GM21786 (cell line): ENCODE results near the gene POU4F3.

Experiments
- ATAC-seq: cut with Tn5 transposase; IDR thresholded peaks from one replicate; pipeline ENCODE4 v1.9.1; 2021; ENCODE audit not compliant: unreplicated experiment

The POU4F3 gene

GRCh38 chr5:146390469-146390868 is 51.8 kb downstream of the POU4F3 start:
- ATAC-seq = no peak
